ENCODE results near the gene KRT3. TPM values are rescaled to one million over a fixed set of nuclear protein-coding genes. Genes with fewer than 3 reads are reported as not detected.

The KRT3 gene
- polyA plus RNA-seq, 3 donors, result not detected

GRCh38 chr12:52760623-52761022, 35.3 kb downstream of the KRT3 start:
- Histone ChIP-seq H3K4me2 (replicated peaks; ENCODE audit: extremely low read depth, low read length, poor library complexity, severe bottlenecking) (no peak overlapping the region), H2AFZ (ENCODE audit: insufficient read depth, low read depth, low read length, poor library complexity, severe bottlenecking) (no peak overlapping the region), H3K79me2 (ENCODE audit: insufficient read depth, low read length) (no peaks in the 10 kb centered on the region), H3K4me3 (replicated peaks in 1 of 3; ENCODE audit: low read depth in 2 of 3, low read length in 3 of 3) (no peak overlapping the region), H4K20me1 (ENCODE audit: insufficient read depth, low read length) (no peaks in the 10 kb centered on the region), H3K4me1 (ENCODE audit: control insufficient read depth in 1 of 2, insufficient read depth in 2 of 2, low read length in 2 of 2) (no peaks in the 10 kb centered on the region), H3K36me3 (replicated peaks in 1 of 2; ENCODE audit: control insufficient read depth in 1 of 2, insufficient read depth in 2 of 2, low read length in 2 of 2) (no peaks in the 10 kb centered on the region), H3K27ac (ENCODE audit: low read depth in 1 of 2, low read length in 2 of 2) (no peak overlapping the region), H3K9ac (ENCODE audit: insufficient read depth, low read length, poor library complexity, severe bottlenecking) (no peak overlapping the region), H3K27me3 (ENCODE audit: control insufficient read depth in 2 of 2, insufficient read depth in 2 of 2, low read length in 2 of 2) (no peaks in the 10 kb centered on the region), H3K9me3 (replicated peaks in 1 of 2; ENCODE audit: control insufficient read depth in 1 of 2, insufficient read depth in 1 of 2, low read length in 2 of 2) (peaks cover 24 to 37% of the 10 kb centered on the region in 2 donors)
- Mint-ChIP-seq H3K4me3 (no peak overlapping the region), H3K4me1 (no peaks in the 10 kb centered on the region), H3K27ac (peak overlapping the region in 1 of 7 donors; percentile 27), H3K27me3 (ENCODE audit: low read depth in 3 of 3) (peaks cover 0 to 5% (median 2%) of the 10 kb centered on the region in 3 donors), H3K9me3 (peaks cover 11 to 37% (median 27%) of the 10 kb centered on the region in 7 donors), H3K36me3 (no peaks in the 10 kb centered on the region)
- no peak for TF ChIP-seq CTCF (IDR thresholded peaks at IDR 0.05)
- no peak for DNase-seq
- intact Hi-C loops (cut with micrococcal nuclease), result no loop called here

GRCh38 chr12:52759695-52760094, 36.2 kb downstream of the KRT3 start:
- Histone ChIP-seq H3K27ac (ENCODE audit: low read depth in 1 of 2, low read length in 2 of 2) (no peak overlapping the region), H3K79me2 (ENCODE audit: insufficient read depth, low read length) (no peaks in the 10 kb centered on the region), H3K4me1 (ENCODE audit: control insufficient read depth in 1 of 2, insufficient read depth in 2 of 2, low read length in 2 of 2) (no peaks in the 10 kb centered on the region), H3K9me3 (replicated peaks in 1 of 2; ENCODE audit: control insufficient read depth in 1 of 2, insufficient read depth in 1 of 2, low read length in 2 of 2) (peaks cover 24 to 37% of the 10 kb centered on the region in 2 donors), H3K36me3 (replicated peaks in 1 of 2; ENCODE audit: control insufficient read depth in 1 of 2, insufficient read depth in 2 of 2, low read length in 2 of 2) (no peaks in the 10 kb centered on the region), H4K20me1 (ENCODE audit: insufficient read depth, low read length) (no peaks in the 10 kb centered on the region), H2AFZ (ENCODE audit: insufficient read depth, low read depth, low read length, poor library complexity, severe bottlenecking) (no peak overlapping the region), H3K4me2 (replicated peaks; ENCODE audit: extremely low read depth, low read length, poor library complexity, severe bottlenecking) (no peak overlapping the region), H3K9ac (ENCODE audit: insufficient read depth, low read length, poor library complexity, severe bottlenecking) (no peak overlapping the region), H3K4me3 (replicated peaks in 1 of 3; ENCODE audit: low read depth in 2 of 3, low read length in 3 of 3) (no peak overlapping the region), H3K27me3 (ENCODE audit: control insufficient read depth in 2 of 2, insufficient read depth in 2 of 2, low read length in 2 of 2) (no peaks in the 10 kb centered on the region)
- no peaks in the 10 kb centered on the region for H3K4me1 Mint-ChIP-seq
- TF ChIP-seq CTCF (IDR thresholded peaks at IDR 0.05), result no peak
- peaks cover 11 to 37% (median 27%) of the 10 kb centered on the region in 7 donors for H3K9me3 Mint-ChIP-seq
- intact Hi-C loops (cut with micrococcal nuclease), result no loop called here
- H3K27me3 Mint-ChIP-seq (ENCODE audit: low read depth in 3 of 3), result peaks cover 2 to 5% (median 3%) of the 10 kb centered on the region in 3 donors
- no peak overlapping the region for H3K27ac Mint-ChIP-seq
- H3K36me3 Mint-ChIP-seq, result no peaks in the 10 kb centered on the region
- no peak for DNase-seq
- no peak overlapping the region for H3K4me3 Mint-ChIP-seq
- WGBS (ENCODE audit: insufficient coverage), result 83% methylated on average over 1 of the region's 2 CpGs
